Keratinocyte (primary cell): ENCODE results near the gene RNF113A. TPM values are rescaled to one million over a fixed set of nuclear protein-coding genes. Genes with fewer than 3 reads are reported as not detected.

Experiments used
- DNase-seq: peaks from one replicate; pipeline ENCODE4 v3.0.0-alpha.2; 2011; ENCODE audit warnings: low read depth, missing footprints, low spot score
- FAIRE-seq: peaks from 2 replicates; lab custom pipeline; 2011; peaks lifted over from hg19 to GRCh38; lab: Jason Lieb, UNC
- H2AFZ ChIP-seq: 2 replicates; pipeline ENCODE4 v1.6.0; 2012; ENCODE audit warnings: low read length, control low read depth, inconsistent platforms; ENCODE audit not compliant: control insufficient read depth
- H3K27ac ChIP-seq: 2 replicates; pipeline ENCODE4 v1.5.1; 2011; ENCODE audit warnings: low read length; ENCODE audit not compliant: control insufficient read depth, insufficient read depth
- H3K27me3 ChIP-seq: 3 replicates; pipeline ENCODE4 v1.6.0; 2011; ENCODE audit warnings: low read length; ENCODE audit not compliant: control insufficient read depth, insufficient read depth; ENCODE audit errors: extremely low read depth
- H3K36me3 ChIP-seq, 2 experiments: 2 replicates in 1 of 2; 3 replicates in 1 of 2; pipeline ENCODE4 v1.5.1; 2011; ENCODE audit warnings: low read length in 2 of 2, mild to moderate bottlenecking in 1 of 2; ENCODE audit not compliant: control insufficient read depth in 2 of 2, insufficient read depth in 2 of 2; ENCODE audit errors: extremely low read depth in 1 of 2
- H3K4me1 ChIP-seq: 3 replicates; pipeline ENCODE4 v1.5.1; 2011; ENCODE audit warnings: low read length; ENCODE audit not compliant: control insufficient read depth, insufficient read depth; ENCODE audit errors: extremely low read depth
- H3K4me2 ChIP-seq: 3 replicates; pipeline ENCODE4 v1.6.0; 2011; ENCODE audit warnings: low read depth, low read length; ENCODE audit not compliant: control insufficient read depth, insufficient read depth; ENCODE audit errors: extremely low read depth
- H3K4me3 ChIP-seq, 3 experiments: fragments of 200-600 bp in 1 of 3; sonication (generic) in 1 of 3; 2 replicates in 2 of 3; 3 replicates in 1 of 3; pipeline ENCODE4 v1.5.1; 2011 to 2016; ENCODE audit warnings: low read length in 3 of 3, mild to moderate bottlenecking in 3 of 3, control low read depth in 2 of 3, inconsistent platforms in 1 of 3, low read depth in 1 of 3, mixed read lengths in 1 of 3, mixed run types in 1 of 3, moderate library complexity in 1 of 3; ENCODE audit not compliant: control insufficient read depth in 2 of 3, insufficient read depth in 2 of 3; ENCODE audit errors: extremely low read depth in 1 of 3
- H3K79me2 ChIP-seq: 2 replicates; pipeline ENCODE4 v1.6.0; 2012; ENCODE audit warnings: low read length; ENCODE audit not compliant: control insufficient read depth, insufficient read depth
- H3K9ac ChIP-seq: 3 replicates; pipeline ENCODE4 v1.6.0; 2011; ENCODE audit warnings: low read length; ENCODE audit not compliant: control insufficient read depth, insufficient read depth; ENCODE audit errors: extremely low read depth
- H3K9me1 ChIP-seq: 3 replicates; pipeline ENCODE4 v1.6.0; 2011; ENCODE audit warnings: low read length; ENCODE audit not compliant: control insufficient read depth, insufficient read depth; ENCODE audit errors: extremely low read depth
- H3K9me3 ChIP-seq: 2 replicates; pipeline ENCODE4 v1.5.1; 2012; ENCODE audit warnings: low read depth, low read length; ENCODE audit not compliant: control insufficient read depth
- H4K20me1 ChIP-seq: 3 replicates; pipeline ENCODE4 v1.6.0; 2011; ENCODE audit warnings: low read length; ENCODE audit not compliant: control insufficient read depth, insufficient read depth; ENCODE audit errors: extremely low read depth
- CTCF ChIP-seq, 3 experiments: IDR thresholded peaks in 1 of 3; conservative IDR thresholded peaks in 1 of 3; optimal IDR thresholded peaks in 1 of 3; 2 replicates in 2 of 3; 3 replicates in 1 of 3; pipeline versions ENCODE3 to v1.5.1; 2011; ENCODE audit warnings: low read length in 3 of 3, mild to moderate bottlenecking in 3 of 3, moderate library complexity in 2 of 3, control low read depth in 1 of 3, inconsistent platforms in 1 of 3; ENCODE audit not compliant: insufficient read depth in 2 of 3; ENCODE audit errors: extremely low read depth in 1 of 3
- EZH2 ChIP-seq: IDR thresholded peaks from one replicate; pipeline ENCODE4 v1.6.1; 2012; ENCODE audit warnings: inconsistent platforms, mild to moderate bottlenecking, low read length, moderate library complexity
- dilution Hi-C: fragments of 300-500 bp; cut with MboI; formaldehyde crosslinking; loops from one replicate; pipeline ENCODE4 v1.7.0; 2020; ENCODE audit warnings: low sequenced_read_pairs; ENCODE audit not compliant: extremely low pct_ligation_motif_present
- polyA minus RNA-seq, 3 experiments: library from RNA; depleted of rRNA, polyadenylated mRNA; stranded (reverse); fragments of >200 nt; gene quantifications; 1 replicate in 1 of 3; 2 replicates in 1 of 3; 3 replicates in 1 of 3; pipeline ENCODE4 v1.2.3, GENCODE V29; 2011
- polyA plus RNA-seq, 5 experiments: library from polyadenylated mRNA; depleted of rRNA in 3 of 5; stranded (reverse) in 3 of 5; stranded (forward) in 1 of 5; unstranded in 1 of 5; fragments of >200 nt; gene quantifications; 1 replicate in 1 of 5; 2 replicates in 3 of 5; 3 replicates in 1 of 5; pipeline versions ENCODE4 v1.2.1 to v1.2.3, GENCODE V29; 2011 to 2012; ENCODE audit warnings: missing spikeins in 2 of 5, low read depth in 1 of 5, low replicate concordance in 1 of 5

The RNF113A gene
- 8.4 to 11.6 TPM (median 10.5 TPM) in 3 replicates for polyA plus RNA-seq
- 19.7 TPM for polyA plus RNA-seq (2011; ENCODE audit: low read depth)
- 8.0 and 10.5 TPM in 2 replicates for polyA plus RNA-seq (2011; cell fraction: cytosol; rRNA removed)
- 12.5 and 13.5 TPM in 2 replicates for polyA plus RNA-seq (2011; cell fraction: nucleus; rRNA removed)
- polyA plus RNA-seq (2012; ENCODE audit: low replicate concordance) = 11.3 and 16.6 TPM in 2 replicates
- polyA minus RNA-seq = 2.2 to 5.9 TPM (median 3.0 TPM) in 3 replicates
- polyA minus RNA-seq (2011; cell fraction: cytosol; rRNA and poly(A)+ RNA removed) = 5.9 TPM
- 2.7 and 3.1 TPM in 2 replicates for polyA minus RNA-seq (2011; cell fraction: nucleus; rRNA and poly(A)+ RNA removed)

- Histone ChIP-seq H3K9me1 (no peaks in the 10 kb centered on the region), H3K4me1 (no peaks in the 10 kb centered on the region), H3K27me3 (no peaks in the 10 kb centered on the region), H3K36me3 (no peaks in the 10 kb centered on the region), H4K20me1 (no peaks in the 10 kb centered on the region), H3K27ac (peak within 1 kb of the TSS; percentile 90), H2AFZ (peak within 1 kb of the TSS; percentile 83), H3K9me3 (no peaks in the 10 kb centered on the region), H3K9ac (peak within 1 kb of the TSS; percentile 92), H3K79me2 (peaks cover 29% of the 10 kb centered on the region), H3K4me2 (peak within 1 kb of the TSS; percentile 74), H3K4me3 (peak within 1 kb of the TSS; percentile 51 to 66 (median 63))
- no peak for TF ChIP-seq EZH2
- no peak for TF ChIP-seq CTCF (optimal IDR thresholded peaks at IDR 0.05 in 1 of 3, IDR thresholded peaks at IDR 0.05 in 1 of 3, conservative IDR thresholded peaks at IDR 0.05 in 1 of 3; ENCODE audit: extremely low read depth in 1 of 3, insufficient read depth in 2 of 3, low read length in 3 of 3)
- dilution Hi-C loops = no loop called here
- DNase-seq (no peak), FAIRE-seq (peak; percentile 32)
Measured at GRCh38 chrX:119871599-119872395, at the start of gene RNF113A, which contains the start of gene NDUFA1. Gene RNF113A (minus strand): TSS chrX:119871733. CDS start chrX:119871613, 120 bp downstream. Gene NDUFA1 (plus strand): TSS chrX:119871832. CDS start chrX:119871912, 80 bp downstream.

GRCh38 chrX:119919835-119920585 is 48.5 kb upstream of the RNF113A start:
- H3K4me1 ChIP-seq = no peaks in the 10 kb centered on the region
- FAIRE-seq (no peak), DNase-seq (no peak)
- no peaks in the 10 kb centered on the region for H3K79me2 ChIP-seq
- dilution Hi-C loops = no loop called here
- no peaks in the 10 kb centered on the region for H3K27me3 ChIP-seq
- H3K27ac ChIP-seq = no peak overlapping the region
- H3K9ac ChIP-seq = no peak overlapping the region
- H2AFZ ChIP-seq = no peak overlapping the region
- H3K9me1 ChIP-seq = no peaks in the 10 kb centered on the region
- no peaks in the 10 kb centered on the region for H3K9me3 ChIP-seq
- H3K4me3 ChIP-seq = no peak overlapping the region
- no peaks in the 10 kb centered on the region for H4K20me1 ChIP-seq
- H3K36me3 ChIP-seq = no peaks in the 10 kb centered on the region
- H3K4me2 ChIP-seq = no peak overlapping the region
- TF ChIP-seq EZH2 (no peak), CTCF (optimal IDR thresholded peaks at IDR 0.05 in 1 of 3, IDR thresholded peaks at IDR 0.05 in 1 of 3, conservative IDR thresholded peaks at IDR 0.05 in 1 of 3; ENCODE audit: extremely low read depth in 1 of 3, insufficient read depth in 2 of 3, low read length in 3 of 3) (no peak)
